GM18511 (cell line): ENCODE measurements around the gene ZDHHC19.
"Not testable (repeated sequence)": the region's sequence is repeated elsewhere in the genome, so short reads cannot be mapped to it uniquely, and the experiment has no call there.

ENCODE experiments used
- ATAC-seq: cut with Tn5 transposase; IDR thresholded peaks from one replicate; pipeline ENCODE4 v1.9.1; 2021; ENCODE audit warnings: mild to moderate bottlenecking, moderate library complexity; ENCODE audit not compliant: unreplicated experiment

ZDHHC19 gene

GRCh38 chr3:196179380-196180308 lies 31.6 kb downstream of the ZDHHC19 start:
- ATAC-seq: peak; percentile 79

DNA sequence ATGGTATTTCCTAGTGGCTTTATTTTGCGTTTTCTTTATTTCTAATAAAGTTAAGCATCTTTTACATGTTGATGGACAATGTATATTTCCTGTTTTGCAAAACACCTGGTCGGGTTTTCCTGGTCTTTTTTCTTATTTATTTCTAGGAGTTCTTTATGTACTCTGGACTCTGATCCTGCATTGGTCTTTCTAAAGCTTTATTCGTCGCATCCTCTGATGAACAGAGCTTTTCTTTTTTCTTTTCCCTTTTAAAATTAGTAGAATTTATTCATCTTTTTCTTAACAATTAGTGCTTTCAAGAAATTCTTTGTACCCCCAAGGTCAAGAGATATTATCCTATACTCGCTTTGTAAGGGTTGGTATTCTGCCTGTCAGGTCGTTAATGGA lies 32.2 kb downstream of the ZDHHC19 start:
- ATAC-seq: no peak

GRCh38 chr3:196177967-196178366 lies 33.2 kb downstream of the ZDHHC19 start:
- ATAC-seq: no peak

DNA sequence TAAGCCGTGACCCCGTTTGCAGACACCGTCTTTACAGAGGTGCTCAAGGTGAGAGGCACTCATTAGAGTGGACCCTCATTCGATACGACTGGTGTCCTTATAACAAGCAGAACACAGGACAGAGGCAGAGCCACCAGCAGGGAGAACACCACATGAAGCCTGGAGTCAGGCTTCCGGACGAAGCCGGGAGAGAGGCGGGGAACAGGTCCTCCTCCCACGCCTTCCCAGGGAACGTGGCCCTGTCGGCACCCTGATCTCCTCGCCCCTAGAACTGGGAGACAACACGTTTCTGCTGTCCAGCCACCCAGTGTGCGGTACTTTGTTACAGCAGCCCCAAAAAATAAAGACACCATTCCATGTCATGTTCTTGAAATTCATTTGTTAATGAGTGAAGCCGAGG lies 33.6 kb downstream of the ZDHHC19 start:
- ATAC-seq: no peak

- ATAC-seq: no peak
Observed at GRCh38 chr3:196175722-196176121, 35.5 kb downstream of the ZDHHC19 start.

DNA sequence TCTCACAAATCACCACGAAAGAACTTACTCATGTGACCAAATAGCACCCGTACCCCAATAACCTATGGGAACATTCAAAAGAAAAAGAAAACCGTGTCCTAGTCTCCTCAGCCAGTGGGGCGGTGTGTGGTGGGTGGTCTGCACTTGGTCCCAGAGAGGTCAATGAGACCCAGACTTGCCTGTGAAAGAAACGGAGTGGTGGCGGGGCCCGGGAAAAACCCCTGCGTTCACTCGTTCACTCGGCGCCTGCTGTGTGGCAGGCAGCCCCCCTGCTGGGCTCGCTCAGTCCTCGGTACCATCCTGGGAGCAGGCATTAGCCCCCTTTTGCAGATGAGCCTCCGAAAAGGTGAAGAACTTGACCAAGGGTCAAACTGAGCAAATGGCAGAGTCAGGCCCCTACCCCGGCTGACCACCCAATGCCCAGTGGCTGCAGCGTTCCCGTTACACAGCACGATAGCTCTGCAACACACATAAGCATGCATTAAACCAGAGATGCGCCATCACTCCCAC lies 36.0 kb downstream of the ZDHHC19 start:
- no peak for ATAC-seq

DNA sequence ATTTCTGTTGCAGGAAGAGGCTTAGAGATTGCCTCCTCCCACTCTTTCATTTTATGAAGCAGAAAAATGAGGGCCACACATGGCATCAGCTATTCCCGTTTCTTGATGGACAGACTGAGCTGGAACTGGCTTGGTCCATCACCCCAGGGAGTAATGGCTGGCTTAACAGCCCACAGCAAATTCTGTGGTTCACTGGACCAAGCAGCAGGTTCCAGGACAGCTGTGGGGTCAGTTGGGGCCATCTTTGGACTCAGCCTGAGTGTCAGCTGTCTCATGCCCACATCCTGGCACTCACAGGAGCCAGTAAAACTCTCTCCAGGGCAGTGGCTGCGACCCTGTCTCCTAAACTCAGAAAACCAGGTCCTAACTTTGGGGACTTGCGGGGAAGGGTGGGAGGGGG lies 36.5 kb downstream of the ZDHHC19 start:
- no peak for ATAC-seq

- not testable (repeated sequence) for ATAC-seq
Observed at GRCh38 chr3:196170296-196170695, 40.9 kb downstream of the ZDHHC19 start.

GRCh38 chr3:196169836-196170240 lies 41.4 kb downstream of the ZDHHC19 start:
- ATAC-seq: no peak

DNA sequence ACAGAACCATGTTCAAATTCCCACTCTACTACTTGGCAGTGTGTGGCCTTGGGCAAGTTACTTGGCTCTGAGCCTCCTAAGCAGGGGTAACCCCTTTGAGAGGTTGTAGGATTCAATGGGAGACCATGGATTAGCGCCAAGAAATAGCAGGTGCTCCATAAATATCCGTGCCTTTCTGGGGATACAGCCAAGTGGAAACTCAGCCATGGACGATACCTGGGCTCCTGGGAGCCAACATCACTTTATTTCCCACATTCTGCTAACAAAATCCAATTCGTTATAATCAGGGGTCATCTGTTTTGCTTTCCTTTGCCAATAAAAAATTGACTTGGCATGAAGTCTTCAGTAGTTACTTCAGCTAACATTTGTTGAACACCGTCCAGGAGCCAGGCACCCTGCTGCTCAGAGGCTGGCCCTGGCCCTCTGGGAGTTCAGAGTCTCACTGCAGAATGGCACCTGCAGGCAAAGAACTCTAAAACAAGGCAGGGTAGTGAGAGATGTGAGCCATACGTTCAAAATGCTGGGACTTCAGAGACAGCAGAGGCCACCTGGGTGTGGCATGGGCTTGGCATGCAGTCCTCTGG lies 42.3 kb downstream of the ZDHHC19 start:
- no peak for ATAC-seq

GRCh38 chr3:196166741-196167140 lies 44.5 kb downstream of the ZDHHC19 start:
- no peak for ATAC-seq

DNA sequence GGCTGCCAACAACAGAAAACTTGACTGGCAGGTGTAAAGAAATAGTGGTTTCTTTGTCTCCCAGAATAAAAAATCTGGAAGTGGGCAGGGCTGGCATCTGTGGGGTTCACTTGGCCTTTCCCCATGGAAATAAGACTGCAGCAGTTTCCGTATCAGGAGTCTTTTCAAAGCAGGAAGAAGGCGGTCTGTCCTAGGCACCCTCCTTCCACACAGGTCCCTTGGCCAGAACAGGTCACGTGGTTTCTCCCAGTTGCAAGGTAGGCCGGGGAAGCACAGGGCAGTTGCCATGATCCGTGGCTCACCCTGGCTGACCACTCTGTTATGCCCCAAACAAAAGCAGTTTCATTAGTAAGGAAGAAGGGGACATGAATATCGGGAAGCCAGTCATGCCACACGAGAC lies 45.4 kb downstream of the ZDHHC19 start:
- no peak for ATAC-seq

- ATAC-seq: not testable (repeated sequence)
Observed at GRCh38 chr3:196165006-196165575, 46.1 kb downstream of the ZDHHC19 start.

DNA sequence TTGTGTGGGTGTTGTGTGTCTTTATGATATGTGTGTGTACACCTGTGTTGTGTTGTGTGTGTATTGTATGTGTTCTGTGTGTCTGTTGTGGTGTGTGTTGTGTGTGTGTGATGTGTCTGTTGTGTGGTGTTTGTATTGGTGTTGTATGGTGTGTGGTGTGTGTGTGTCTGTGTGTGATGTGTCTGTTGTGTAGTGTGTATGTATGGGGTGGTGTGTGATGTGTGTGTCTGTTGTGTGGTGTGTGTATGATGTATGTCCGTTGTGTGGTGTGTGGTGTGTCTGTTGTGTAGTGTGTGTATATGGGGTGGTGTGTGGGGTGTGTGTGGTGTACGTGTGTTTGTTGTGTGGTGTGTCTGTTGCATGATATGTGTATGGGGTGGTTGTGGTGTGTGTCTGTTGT lies 46.6 kb downstream of the ZDHHC19 start:
- ATAC-seq: no peak

- ATAC-seq: no peak
Observed at GRCh38 chr3:196163666-196164493, 47.3 kb downstream of the ZDHHC19 start.

GRCh38 chr3:196163212-196163611 lies 48.0 kb downstream of the ZDHHC19 start:
- no peak for ATAC-seq

DNA sequence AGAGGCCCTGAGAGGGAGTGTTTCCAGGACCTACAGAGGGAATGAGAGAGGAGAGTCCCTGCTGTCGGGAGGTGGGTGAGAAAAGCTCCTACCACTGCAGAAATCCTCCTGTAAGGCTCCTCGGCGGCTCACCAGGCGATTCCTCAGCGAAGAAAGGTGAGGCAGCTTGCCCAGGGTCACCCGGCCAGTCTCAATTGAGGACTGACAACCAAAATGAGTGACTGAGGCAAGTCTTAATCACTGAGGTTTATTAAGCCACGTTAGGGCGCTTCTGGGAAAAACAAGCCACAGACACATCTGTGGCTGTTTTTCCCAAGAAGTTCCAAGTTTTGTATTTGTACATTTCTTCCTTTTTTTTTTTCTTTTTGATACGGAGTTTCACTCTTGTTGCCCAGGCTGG lies 48.5 kb downstream of the ZDHHC19 start:
- no peak for ATAC-seq

- ATAC-seq: peak; percentile 92
Observed at GRCh38 chr3:196159952-196160804, 51.0 kb downstream of the ZDHHC19 start.

DNA sequence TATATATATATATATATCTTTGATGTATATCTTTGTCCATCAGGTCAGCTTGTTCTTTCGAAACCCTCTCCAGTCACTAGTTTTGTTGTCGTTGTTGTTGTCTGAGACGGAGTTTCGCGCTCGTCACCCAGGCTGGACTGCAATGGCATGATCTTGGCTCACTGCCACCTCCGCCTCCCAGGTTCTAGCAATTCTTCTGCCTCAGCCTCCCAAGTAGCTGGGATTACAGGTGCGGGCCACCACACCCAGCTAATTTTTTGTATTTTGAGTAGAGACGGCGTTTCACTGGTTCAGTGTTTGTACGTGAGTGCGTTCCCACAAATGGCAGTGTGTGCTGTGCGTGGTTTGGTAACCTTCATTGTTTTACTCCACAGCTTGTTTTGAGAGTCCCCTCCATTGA lies 51.7 kb downstream of the ZDHHC19 start:
- ATAC-seq: no peak

- ATAC-seq: no peak
Observed at GRCh38 chr3:196156160-196156559, 55.0 kb downstream of the ZDHHC19 start.
